ENCODE results near the gene FOXP1. TPM values are rescaled to one million over a fixed set of nuclear protein-coding genes. Genes with fewer than 3 reads are reported as not detected.

Gene FOXP1
- total and polyA plus RNA-seq, 2 experiments from 2014 or later, result 121 to 132 TPM

GRCh38 chr3:71585131-71585530, 1.6 kb upstream of the FOXP1 start:
- H3K27me3 ChIP-seq, result no peaks in the 10 kb centered on the region
- H3K36me3 ChIP-seq, result no peaks in the 10 kb centered on the region
- H3K9me3 ChIP-seq (ENCODE audit: low read depth), result no peaks in the 10 kb centered on the region
- H3K4me3 ChIP-seq, result peak overlapping the region; percentile 67
- H3K27ac ChIP-seq, result peak overlapping the region; percentile 97
- peak in 1 of 2 donors; percentile 23 for DNase-seq (ENCODE audit: low read depth in 1 of 2, low spot score in 1 of 2)
- TF ChIP-seq, protein P1, sequence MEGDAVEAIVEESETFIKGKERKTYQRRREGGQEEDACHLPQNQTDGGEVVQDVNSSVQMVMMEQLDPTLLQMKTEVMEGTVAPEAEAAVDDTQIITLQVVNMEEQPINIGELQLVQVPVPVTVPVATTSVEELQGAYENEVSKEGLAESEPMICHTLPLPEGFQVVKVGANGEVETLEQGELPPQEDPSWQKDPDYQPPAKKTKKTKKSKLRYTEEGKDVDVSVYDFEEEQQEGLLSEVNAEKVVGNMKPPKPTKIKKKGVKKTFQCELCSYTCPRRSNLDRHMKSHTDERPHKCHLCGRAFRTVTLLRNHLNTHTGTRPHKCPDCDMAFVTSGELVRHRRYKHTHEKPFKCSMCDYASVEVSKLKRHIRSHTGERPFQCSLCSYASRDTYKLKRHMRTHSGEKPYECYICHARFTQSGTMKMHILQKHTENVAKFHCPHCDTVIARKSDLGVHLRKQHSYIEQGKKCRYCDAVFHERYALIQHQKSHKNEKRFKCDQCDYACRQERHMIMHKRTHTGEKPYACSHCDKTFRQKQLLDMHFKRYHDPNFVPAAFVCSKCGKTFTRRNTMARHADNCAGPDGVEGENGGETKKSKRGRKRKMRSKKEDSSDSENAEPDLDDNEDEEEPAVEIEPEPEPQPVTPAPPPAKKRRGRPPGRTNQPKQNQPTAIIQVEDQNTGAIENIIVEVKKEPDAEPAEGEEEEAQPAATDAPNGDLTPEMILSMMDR (IDR thresholded peaks at IDR 0.05; ENCODE audit: low read depth, low read length), result no peak
- peaks cover 12% of the 10 kb centered on the region for H3K4me1 ChIP-seq (ENCODE audit: low read depth)

DNA sequence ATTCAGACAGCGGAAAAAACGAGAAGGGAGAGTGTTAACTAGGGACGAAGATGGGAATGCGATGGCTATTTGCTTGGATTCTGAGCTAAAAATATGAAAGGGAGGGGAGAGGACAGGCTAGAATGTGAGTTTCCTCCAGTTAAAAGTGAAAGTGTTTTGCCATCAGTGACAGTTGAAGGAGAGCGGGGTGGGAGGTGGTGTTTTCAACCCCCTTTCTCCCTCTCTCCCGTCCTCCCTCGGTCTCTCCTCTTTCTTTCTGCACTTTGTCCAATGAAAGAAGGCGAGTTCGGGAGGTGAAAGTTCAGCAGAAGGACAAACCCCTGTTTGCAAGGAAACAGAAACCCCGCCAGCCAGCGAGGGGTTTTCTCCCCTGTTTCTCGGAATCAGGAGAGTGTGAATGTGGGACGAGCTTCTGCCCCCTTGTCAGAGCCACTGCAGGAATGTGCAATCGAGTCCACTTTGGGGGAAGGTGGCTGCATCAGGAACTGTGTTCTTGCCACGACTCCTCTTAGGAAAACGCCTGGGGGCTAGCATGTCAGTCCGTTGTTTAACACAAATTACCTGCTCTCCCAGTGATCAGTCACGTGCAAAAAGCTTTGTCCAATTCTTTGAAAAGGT, 975 bp upstream of the FOXP1 start:
- Histone ChIP-seq H3K9me3 (ENCODE audit: low read depth) (no peaks in the 10 kb centered on the region), H3K4me3 (peak overlapping the region; percentile 67), H3K4me1 (ENCODE audit: low read depth) (peaks cover 18% of the 10 kb centered on the region), H3K27ac (peak overlapping the region; percentile 97), H3K27me3 (no peaks in the 10 kb centered on the region), H3K36me3 (no peaks in the 10 kb centered on the region)
- DNase-seq (ENCODE audit: low read depth in 1 of 2, low spot score in 1 of 2), result peak; percentile 59 to 78
- TF ChIP-seq, protein P1 (IDR thresholded peaks at IDR 0.05; ENCODE audit: low read depth, low read length), result no peak

DNA sequence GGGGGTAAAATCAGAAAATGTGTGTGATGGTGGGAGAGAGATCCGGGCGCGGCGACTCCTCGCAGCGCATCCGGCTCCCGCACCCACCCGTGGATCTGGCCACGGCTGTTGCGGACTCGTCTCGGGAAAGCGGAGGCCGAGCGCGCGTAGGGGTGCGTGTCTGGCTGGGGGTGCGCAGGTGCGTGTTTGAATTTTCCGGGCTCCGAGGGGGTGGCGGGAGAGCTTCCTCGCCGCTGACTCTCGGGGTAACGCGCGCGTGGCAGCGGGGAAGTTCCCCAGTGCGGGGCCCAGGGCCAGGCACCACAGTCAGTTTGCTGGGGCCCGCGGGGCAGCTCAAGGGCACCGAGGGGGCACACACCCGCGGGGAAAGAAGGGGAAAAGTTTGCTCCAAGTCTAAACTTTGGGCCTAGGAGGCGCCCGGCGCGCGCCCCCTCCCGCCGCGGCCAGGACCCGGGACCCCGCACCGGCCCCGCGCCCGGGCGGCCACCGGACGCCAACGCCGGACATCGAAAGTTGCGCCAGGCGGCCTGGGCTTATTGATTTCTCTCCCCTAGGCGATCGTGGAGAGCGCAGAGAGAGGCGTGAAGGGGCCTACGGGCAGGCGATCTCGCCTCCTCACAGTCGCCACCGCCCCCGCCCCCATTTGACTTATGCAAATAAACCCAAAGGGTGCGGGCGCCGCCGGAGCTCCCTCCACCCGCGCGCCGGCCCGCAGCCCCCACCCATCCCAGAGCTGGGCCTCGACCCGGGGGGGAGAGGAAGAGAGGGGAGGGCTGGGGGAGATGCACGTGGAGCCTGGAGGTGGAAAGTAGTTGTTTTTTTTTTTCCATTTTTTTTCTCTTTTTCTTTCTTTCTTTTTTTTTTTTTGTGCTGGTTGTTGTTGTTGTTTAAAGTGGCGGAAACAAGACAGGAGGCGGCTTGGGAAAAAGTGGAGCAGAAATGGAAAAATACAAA, 639 bp downstream of the FOXP1 start:
- TF ChIP-seq, protein P1 (IDR thresholded peaks at IDR 0.05; ENCODE audit: low read depth, low read length), result no peak
- peak; percentile 71 to 88 for DNase-seq (ENCODE audit: low read depth in 1 of 2, low spot score in 1 of 2)
- Histone ChIP-seq H3K4me3 (peak overlapping the region; percentile 67), H3K4me1 (ENCODE audit: low read depth) (peaks cover 34% of the 10 kb centered on the region), H3K36me3 (no peaks in the 10 kb centered on the region), H3K9me3 (ENCODE audit: low read depth) (no peaks in the 10 kb centered on the region), H3K27me3 (no peaks in the 10 kb centered on the region), H3K27ac (peak overlapping the region; percentile 97)

GRCh38 chr3:71582036-71582611, 1.4 kb downstream of the FOXP1 start:
- peaks cover 42% of the 10 kb centered on the region for H3K4me1 ChIP-seq (ENCODE audit: low read depth)
- peak overlapping the region; percentile 97 for H3K27ac ChIP-seq
- H3K4me3 ChIP-seq, result peak overlapping the region; percentile 67
- H3K36me3 ChIP-seq, result no peaks in the 10 kb centered on the region
- TF ChIP-seq, protein P1 (IDR thresholded peaks at IDR 0.05; ENCODE audit: low read depth, low read length), result no peak
- peak; percentile 38 to 86 for DNase-seq (ENCODE audit: low read depth in 1 of 2, low spot score in 1 of 2)
- H3K9me3 ChIP-seq (ENCODE audit: low read depth), result no peaks in the 10 kb centered on the region
- H3K27me3 ChIP-seq, result no peaks in the 10 kb centered on the region

DNA sequence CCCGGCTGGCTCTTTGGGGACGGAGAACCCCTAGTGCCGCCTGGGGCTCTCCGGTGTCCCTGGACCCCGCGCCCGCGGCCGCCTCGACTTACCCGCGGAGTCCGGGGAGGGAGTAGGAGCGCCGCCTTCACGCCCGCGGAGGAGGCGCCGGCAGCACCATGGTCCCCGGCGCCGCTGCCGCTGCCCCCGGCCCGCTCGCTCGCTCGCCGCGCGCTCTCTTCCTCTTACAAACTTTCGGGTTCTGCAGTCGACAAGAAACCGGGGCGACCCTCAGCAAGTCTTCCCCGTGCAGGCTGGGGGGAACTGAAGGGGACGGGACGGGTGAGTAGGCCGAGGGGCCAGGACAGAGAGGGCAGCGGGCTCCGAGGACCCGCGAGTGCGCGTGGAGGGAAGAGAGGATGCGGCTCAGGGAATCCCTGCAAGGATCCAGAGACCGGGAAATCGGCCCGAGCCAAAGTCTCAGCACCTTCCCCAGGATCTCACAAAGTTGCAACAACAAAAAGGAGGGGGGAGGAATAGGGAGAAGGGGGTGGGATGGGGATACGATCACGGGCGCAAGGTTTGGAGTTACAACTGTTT, 2.0 kb downstream of the FOXP1 start:
- H3K27ac ChIP-seq, result peak overlapping the region; percentile 97
- TF ChIP-seq, protein P1 (IDR thresholded peaks at IDR 0.05; ENCODE audit: low read depth, low read length), result no peak
- DNase-seq (ENCODE audit: low read depth in 1 of 2, low spot score in 1 of 2), result peak; percentile 55 to 62

More for the DNA sequence above, 2.0 kb downstream of the FOXP1 start:
- Histone ChIP-seq H3K4me3 (peak overlapping the region; percentile 67), H3K9me3 (ENCODE audit: low read depth) (no peaks in the 10 kb centered on the region), H3K36me3 (no peaks in the 10 kb centered on the region), H3K27me3 (no peaks in the 10 kb centered on the region), H3K4me1 (ENCODE audit: low read depth) (peaks cover 44% of the 10 kb centered on the region)

Measured in cardiac muscle cell (in vitro differentiated cells and primary cell).